BJ (cell line): ENCODE measurements around the gene FBP1. TPM values are rescaled to one million over a fixed set of nuclear protein-coding genes. Genes with fewer than 3 reads are reported as not detected.

Experiments
- CTCF ChIA-PET: fragments of 350-600 bp; formaldehyde crosslinking; extraction: SDS; loops from one replicate; lab custom pipeline; 2021; ENCODE audit warnings: antibody characterized with exemption, inconsistent platforms; lab: Yijun Ruan, JAX
- POLR2A ChIA-PET: fragments of 300-600 bp; sonication (Branson Sonifier 250); formaldehyde crosslinking; extraction: SDS; loops from one replicate; lab custom pipeline; 2021; ENCODE audit warnings: antibody characterized with exemption; lab: Charles Lee
- DNase-seq: peaks from one replicate; pipeline ENCODE4 v3.0.0-alpha.2; 2011; ENCODE audit warnings: low read depth
- H3K27me3 ChIP-seq: 2 replicates; pipeline ENCODE4 v1.6.0; 2011; ENCODE audit warnings: low read length; ENCODE audit not compliant: control insufficient read depth, insufficient read depth
- H3K36me3 ChIP-seq: 2 replicates; pipeline ENCODE4 v1.5.1; 2011; ENCODE audit warnings: low read length; ENCODE audit not compliant: control insufficient read depth, insufficient read depth
- H3K4me3 ChIP-seq: 2 replicates; pipeline ENCODE4 v1.5.1; 2011; ENCODE audit warnings: low read depth, mild to moderate bottlenecking, control low read depth, low read length
- polyA plus RNA-seq: library from polyadenylated mRNA; depleted of rRNA; stranded (reverse); fragments of >200 nt; gene quantifications from 2 replicates; pipeline ENCODE4 v1.2.3, GENCODE V29; 2011
- TF ChIP-seq, protein P1 (sequence below): IDR thresholded peaks from 2 replicates; pipeline ENCODE4 v1.5.1; 2011; ENCODE audit warnings: low read depth, mild to moderate bottlenecking, control low read depth, inconsistent platforms, low read length, moderate library complexity; ENCODE audit not compliant: insufficient read depth

FBP1 gene
- polyA plus RNA-seq, 1 experiment = 0.15 TPM

GRCh38 chr9:94680020-94680419 is 40.7 kb upstream of the FBP1 start:
- POLR2A ChIA-PET = no interaction called here
- Histone ChIP-seq H3K27me3 (no peaks in the 10 kb centered on the region), H3K36me3 (no peaks in the 10 kb centered on the region), H3K4me3 (no peak overlapping the region)
- DNase-seq = no peak
- CTCF ChIA-PET = interaction anchor here (0.7 to 20.6 kb wide), 17 partner anchors 11 to 488 kb away, joined by 3 to 377 read pairs (median 4); no protein-coding TSS in a partner anchor
- TF ChIP-seq, protein P1, sequence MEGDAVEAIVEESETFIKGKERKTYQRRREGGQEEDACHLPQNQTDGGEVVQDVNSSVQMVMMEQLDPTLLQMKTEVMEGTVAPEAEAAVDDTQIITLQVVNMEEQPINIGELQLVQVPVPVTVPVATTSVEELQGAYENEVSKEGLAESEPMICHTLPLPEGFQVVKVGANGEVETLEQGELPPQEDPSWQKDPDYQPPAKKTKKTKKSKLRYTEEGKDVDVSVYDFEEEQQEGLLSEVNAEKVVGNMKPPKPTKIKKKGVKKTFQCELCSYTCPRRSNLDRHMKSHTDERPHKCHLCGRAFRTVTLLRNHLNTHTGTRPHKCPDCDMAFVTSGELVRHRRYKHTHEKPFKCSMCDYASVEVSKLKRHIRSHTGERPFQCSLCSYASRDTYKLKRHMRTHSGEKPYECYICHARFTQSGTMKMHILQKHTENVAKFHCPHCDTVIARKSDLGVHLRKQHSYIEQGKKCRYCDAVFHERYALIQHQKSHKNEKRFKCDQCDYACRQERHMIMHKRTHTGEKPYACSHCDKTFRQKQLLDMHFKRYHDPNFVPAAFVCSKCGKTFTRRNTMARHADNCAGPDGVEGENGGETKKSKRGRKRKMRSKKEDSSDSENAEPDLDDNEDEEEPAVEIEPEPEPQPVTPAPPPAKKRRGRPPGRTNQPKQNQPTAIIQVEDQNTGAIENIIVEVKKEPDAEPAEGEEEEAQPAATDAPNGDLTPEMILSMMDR = no peak

DNA sequence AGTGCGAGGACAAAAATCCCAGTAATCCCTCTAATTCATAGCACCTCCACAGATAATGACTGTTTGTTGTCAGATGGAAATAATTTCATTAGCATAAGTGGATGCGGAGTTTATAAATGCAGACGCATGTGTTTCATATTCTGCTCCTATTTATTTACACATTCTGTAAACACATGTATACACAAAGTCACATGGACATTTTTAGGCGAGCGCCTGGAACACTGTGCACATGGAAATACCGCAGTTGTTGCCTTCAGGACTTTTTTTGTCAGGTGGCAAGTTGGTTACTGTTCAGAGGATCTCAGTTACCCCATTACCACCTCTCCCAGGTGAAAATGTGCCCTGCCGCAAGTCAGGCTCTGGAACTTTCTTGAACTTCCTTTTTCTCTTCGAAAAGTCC is 40.3 kb upstream of the FBP1 start:
- TF ChIP-seq, protein P1 = no peak
- Histone ChIP-seq H3K27me3 (no peaks in the 10 kb centered on the region), H3K36me3 (no peaks in the 10 kb centered on the region), H3K4me3 (no peak overlapping the region)
- ChIA-PET POLR2A (no interaction called here), CTCF (interaction anchor here (0.8 to 20.6 kb wide), 3 partner anchors 87 to 450 kb away, joined by 3 to 377 read pairs (median 4); no protein-coding TSS in a partner anchor)
- no peak for DNase-seq

DNA sequence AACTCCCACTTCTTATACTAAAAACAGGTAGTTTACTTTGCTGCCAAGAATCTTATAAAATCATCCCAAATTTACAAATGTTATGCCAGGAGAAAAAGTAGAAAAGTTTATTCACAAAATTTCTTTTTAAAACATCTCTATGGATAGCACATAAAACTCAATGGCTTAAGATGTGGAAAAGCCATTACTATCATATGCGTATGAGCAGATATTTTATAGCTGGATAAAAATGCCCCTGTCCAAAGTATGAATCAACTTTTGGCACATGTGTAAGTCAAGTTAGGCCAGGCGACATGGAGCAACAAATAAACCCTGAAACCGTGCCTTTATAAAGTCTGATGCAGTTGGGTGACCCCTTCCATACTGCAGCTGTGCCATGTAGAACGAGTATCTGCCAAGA is 38.6 kb upstream of the FBP1 start:
- Histone ChIP-seq H3K27me3 (no peaks in the 10 kb centered on the region), H3K4me3 (no peak overlapping the region), H3K36me3 (no peaks in the 10 kb centered on the region)
- no peak for DNase-seq
- TF ChIP-seq, protein P1 = no peak
- ChIA-PET CTCF (interaction anchor here (0.6 to 20.6 kb wide), 3 partner anchors 12 to 452 kb away, joined by 4 to 377 read pairs (median 5); no protein-coding TSS in a partner anchor), POLR2A (no interaction called here)

- no peak for DNase-seq
Measured at GRCh38 chr9:94676446-94677131, 37.3 kb upstream of the FBP1 start.

More at GRCh38 chr9:94676446-94677131, 37.3 kb upstream of the FBP1 start:
- no peaks in the 10 kb centered on the region for H3K36me3 ChIP-seq
- ChIA-PET POLR2A (no interaction called here), CTCF (interaction anchor here (1.1 to 20.6 kb wide), 2 partner anchors 453 to 462 kb away, joined by 3 to 377 read pairs; no protein-coding TSS in a partner anchor)
- TF ChIP-seq, protein P1 = no peak
- H3K27me3 ChIP-seq = no peaks in the 10 kb centered on the region
- H3K4me3 ChIP-seq = no peak overlapping the region
